Thyroid gland (tissue), 4 donors: ENCODE measurements around the gene TNS3.

Experiments
- CTCF ChIP-seq, 6 experiments: fragments of 200-600 bp in 3 of 6; fragments of 450-650 bp in 3 of 6; sonication (generic) in 3 of 6; IDR thresholded peaks; one replicate each; pipeline ENCODE4 v1.5.1; 2016 to 2019; ENCODE audit warnings: antibody characterized with exemption in 6 of 6, mild to moderate bottlenecking in 2 of 6, inconsistent platforms in 1 of 6, moderate library complexity in 1 of 6
- POLR2A ChIP-seq, 2 donors: fragments of 450-650 bp; IDR thresholded peaks; one replicate each; pipeline ENCODE4 v1.6.1; 2017; ENCODE audit warnings: antibody characterized with exemption in 2 of 2, mild to moderate bottlenecking in 2 of 2, moderate library complexity in 1 of 2

GRCh38 chr7:47405921-47406800 lies 175.8 kb downstream of the TNS3 start:
- TF ChIP-seq CTCF (IDR thresholded peaks at IDR 0.05) (no peak), POLR2A (IDR thresholded peaks at IDR 0.05) (no peak)
